ENCODE results near the gene MAMDC4.

GRCh38 chr9:136804509-136805206 is 47.5 kb upstream of the MAMDC4 start:
- TF ChIP-seq, protein P1, sequence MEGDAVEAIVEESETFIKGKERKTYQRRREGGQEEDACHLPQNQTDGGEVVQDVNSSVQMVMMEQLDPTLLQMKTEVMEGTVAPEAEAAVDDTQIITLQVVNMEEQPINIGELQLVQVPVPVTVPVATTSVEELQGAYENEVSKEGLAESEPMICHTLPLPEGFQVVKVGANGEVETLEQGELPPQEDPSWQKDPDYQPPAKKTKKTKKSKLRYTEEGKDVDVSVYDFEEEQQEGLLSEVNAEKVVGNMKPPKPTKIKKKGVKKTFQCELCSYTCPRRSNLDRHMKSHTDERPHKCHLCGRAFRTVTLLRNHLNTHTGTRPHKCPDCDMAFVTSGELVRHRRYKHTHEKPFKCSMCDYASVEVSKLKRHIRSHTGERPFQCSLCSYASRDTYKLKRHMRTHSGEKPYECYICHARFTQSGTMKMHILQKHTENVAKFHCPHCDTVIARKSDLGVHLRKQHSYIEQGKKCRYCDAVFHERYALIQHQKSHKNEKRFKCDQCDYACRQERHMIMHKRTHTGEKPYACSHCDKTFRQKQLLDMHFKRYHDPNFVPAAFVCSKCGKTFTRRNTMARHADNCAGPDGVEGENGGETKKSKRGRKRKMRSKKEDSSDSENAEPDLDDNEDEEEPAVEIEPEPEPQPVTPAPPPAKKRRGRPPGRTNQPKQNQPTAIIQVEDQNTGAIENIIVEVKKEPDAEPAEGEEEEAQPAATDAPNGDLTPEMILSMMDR (IDR thresholded peaks at IDR 0.05; ENCODE audit: insufficient read depth, low read depth, low read length): no peak
- TF ChIP-seq EZH2 (IDR thresholded peaks at IDR 0.05; ENCODE audit: insufficient read depth, low read length): no peak
